ENCODE measurements around the gene FOXN3. TPM values are rescaled to one million over a fixed set of nuclear protein-coding genes. Genes with fewer than 3 reads are reported as not detected.

The FOXN3 gene
- polyA plus RNA-seq, 2 of the 4 experiments (the other 2 are of a cell fraction) = 6.0 to 6.4 TPM

- no peaks in the 10 kb centered on the region for H3K9me3 ChIP-seq
- FAIRE-seq = no peak
- H3K4me3 ChIP-seq = no peak overlapping the region
- no peak for DNase-seq (ENCODE audit: low read depth in 1 of 2, low spot score in 1 of 2)
- ATAC-seq = no peak
- ChIA-PET CTCF (interaction anchor here (1.2 kb wide), 1 partner anchor 100 kb away, joined by 3 read pairs; no protein-coding TSS in a partner anchor), POLR2A (no interaction called here)
- H3K27ac ChIP-seq = no peak overlapping the region
- TF ChIP-seq HOXA7 (CRISPR knock-in tag; IDR thresholded peaks at IDR 0.05) (no peak), RCOR1 (IDR thresholded peaks at IDR 0.05; ENCODE audit: low read depth, low read length) (no peak), GATA3 (IDR thresholded peaks at IDR 0.05; ENCODE audit: borderline replicate concordance) (no peak), MAZ (IDR thresholded peaks at IDR 0.05; ENCODE audit: borderline replicate concordance, low read depth, low read length) (no peak), NR3C1 (IDR thresholded peaks at IDR 0.05) (no peak), TP53 (CRISPR knock-in tag; IDR thresholded peaks at IDR 0.05) (no peak), TFCP2L1 (CRISPR knock-in tag; IDR thresholded peaks at IDR 0.05) (no peak), RARB (CRISPR knock-in tag; IDR thresholded peaks at IDR 0.05) (no peak), REST (IDR thresholded peaks at IDR 0.05) (no peak), RAD21 (conservative IDR thresholded peaks at IDR 0.05 in 1 of 2, IDR thresholded peaks at IDR 0.05 in 1 of 2) (no peak), HES2 (IDR thresholded peaks at IDR 0.05) (no peak)
- H3K4me1 ChIP-seq = no peaks in the 10 kb centered on the region
- WGBS (ENCODE audit: missing lambda C conversion rate) = 48% methylated on average over 10 of the region's 10 CpGs
- no peak overlapping the region for H3K4me2 ChIP-seq
These were observed 288.6 kb downstream of the FOXN3 start for GRCh38 chr14:89128311-89129026.

DNA sequence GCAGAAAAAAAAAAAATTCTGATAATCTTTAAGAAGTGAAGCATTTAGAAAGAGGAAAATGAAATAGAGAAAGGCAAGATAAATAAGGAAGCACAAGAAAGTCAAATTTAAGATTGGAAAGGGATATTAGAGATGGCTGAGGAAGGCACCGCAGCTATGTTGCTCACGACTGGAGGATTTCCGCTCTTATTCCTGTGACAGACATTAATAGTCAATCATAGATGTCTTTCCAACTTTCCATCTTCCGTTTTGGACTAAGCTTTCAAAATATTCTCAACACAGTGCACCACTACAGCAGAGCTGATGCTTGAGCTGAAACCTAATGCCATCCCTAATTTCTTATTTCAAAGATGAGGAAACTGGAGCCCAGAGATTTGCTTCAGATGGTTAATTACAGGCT, 290.6 kb downstream of the FOXN3 start:
- no peak overlapping the region for H3K27ac ChIP-seq
- ChIA-PET POLR2A (no interaction called here), CTCF (no interaction called here)
- H3K4me2 ChIP-seq = no peak overlapping the region
- H3K4me1 ChIP-seq = no peaks in the 10 kb centered on the region
- DNase-seq (ENCODE audit: low read depth in 1 of 2, low spot score in 1 of 2) = no peak
- WGBS (ENCODE audit: missing lambda C conversion rate) = 51% methylated on average over 4 of the region's 4 CpGs
- TF ChIP-seq HES2 (IDR thresholded peaks at IDR 0.05) (no peak), ZSCAN20 (CRISPR knock-in tag; IDR thresholded peaks at IDR 0.05) (no peak), RCOR1 (IDR thresholded peaks at IDR 0.05; ENCODE audit: low read depth, low read length) (no peak), MAZ (IDR thresholded peaks at IDR 0.05; ENCODE audit: borderline replicate concordance, low read depth, low read length) (no peak), KDM5A (IDR thresholded peaks at IDR 0.05) (no peak), ZC3H11A (IDR thresholded peaks at IDR 0.05) (no peak), HDAC2 (IDR thresholded peaks at IDR 0.05) (no peak), BHLHE40 (IDR thresholded peaks at IDR 0.05; ENCODE audit: low read depth, low read length) (no peak), NFE2L2 (conservative IDR thresholded peaks at IDR 0.05; ENCODE audit: low read length) (no peak), GATA3 (IDR thresholded peaks at IDR 0.05; ENCODE audit: borderline replicate concordance) (no peak), TP53 (CRISPR knock-in tag; IDR thresholded peaks at IDR 0.05) (no peak)
- TF ChIP-seq, protein P1, sequence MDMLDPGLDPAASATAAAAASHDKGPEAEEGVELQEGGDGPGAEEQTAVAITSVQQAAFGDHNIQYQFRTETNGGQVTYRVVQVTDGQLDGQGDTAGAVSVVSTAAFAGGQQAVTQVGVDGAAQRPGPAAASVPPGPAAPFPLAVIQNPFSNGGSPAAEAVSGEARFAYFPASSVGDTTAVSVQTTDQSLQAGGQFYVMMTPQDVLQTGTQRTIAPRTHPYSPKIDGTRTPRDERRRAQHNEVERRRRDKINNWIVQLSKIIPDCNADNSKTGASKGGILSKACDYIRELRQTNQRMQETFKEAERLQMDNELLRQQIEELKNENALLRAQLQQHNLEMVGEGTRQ (IDR thresholded peaks at IDR 0.05) = no peak
- TF ChIP-seq, protein P2, sequence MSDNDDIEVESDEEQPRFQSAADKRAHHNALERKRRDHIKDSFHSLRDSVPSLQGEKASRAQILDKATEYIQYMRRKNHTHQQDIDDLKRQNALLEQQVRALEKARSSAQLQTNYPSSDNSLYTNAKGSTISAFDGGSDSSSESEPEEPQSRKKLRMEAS (IDR thresholded peaks at IDR 0.05) = no peak
- FAIRE-seq = no peak
- no peaks in the 10 kb centered on the region for H3K9me3 ChIP-seq
- no peak for ATAC-seq
- no peak overlapping the region for H3K4me3 ChIP-seq
